ENCODE results near the gene SH3GL3.

SH3GL3 gene, protein sequence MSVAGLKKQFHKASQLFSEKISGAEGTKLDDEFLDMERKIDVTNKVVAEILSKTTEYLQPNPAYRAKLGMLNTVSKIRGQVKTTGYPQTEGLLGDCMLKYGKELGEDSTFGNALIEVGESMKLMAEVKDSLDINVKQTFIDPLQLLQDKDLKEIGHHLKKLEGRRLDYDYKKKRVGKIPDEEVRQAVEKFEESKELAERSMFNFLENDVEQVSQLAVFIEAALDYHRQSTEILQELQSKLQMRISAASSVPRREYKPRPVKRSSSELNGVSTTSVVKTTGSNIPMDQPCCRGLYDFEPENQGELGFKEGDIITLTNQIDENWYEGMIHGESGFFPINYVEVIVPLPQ

DNA sequence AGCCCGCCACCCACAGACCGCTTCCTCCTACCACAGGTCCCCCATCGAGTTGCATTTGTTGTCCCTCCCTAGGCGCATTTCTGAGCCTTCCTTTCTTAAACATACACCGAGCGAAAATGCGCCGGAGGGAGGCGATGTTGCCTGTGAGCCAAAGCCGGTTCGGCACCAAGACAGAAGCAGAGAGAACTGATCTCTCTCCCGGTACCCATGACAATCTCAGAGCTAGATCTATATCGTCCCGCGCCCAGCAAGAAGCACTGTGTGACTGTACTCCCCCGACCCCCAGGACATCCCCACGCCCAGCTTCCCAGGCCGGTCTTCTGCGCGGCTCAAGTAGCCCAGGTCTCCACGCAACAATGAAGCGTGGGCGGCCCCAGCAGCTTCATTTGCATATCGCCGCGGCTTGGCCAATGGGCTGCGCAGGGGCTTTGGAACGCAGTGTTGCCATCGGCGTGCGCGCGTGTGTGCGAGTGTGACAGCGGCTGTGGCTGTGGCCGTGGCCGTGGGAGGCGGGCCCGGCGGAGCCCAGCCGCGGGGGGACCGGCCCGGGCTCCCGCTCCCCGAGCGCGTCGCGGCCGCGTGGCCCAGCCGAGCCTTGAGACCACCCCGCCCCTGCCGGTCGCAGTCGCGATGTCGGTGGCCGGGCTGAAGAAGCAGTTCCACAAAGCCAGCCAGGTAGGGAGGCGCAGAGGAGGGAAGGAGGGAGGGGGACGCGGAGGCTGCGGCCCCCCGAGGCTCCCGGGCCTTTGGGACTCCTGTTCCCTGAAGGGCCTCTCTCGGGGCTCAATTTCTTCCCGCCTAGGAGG is at the start of gene SH3GL3:
TSS of gene SH3GL3 (plus strand) at position 438 of the 806 bp plus-strand sequence. CDS start at position 631, 193 bp downstream.
- DNase-seq (ENCODE audit: low spot score): peak; percentile 46

DNA sequence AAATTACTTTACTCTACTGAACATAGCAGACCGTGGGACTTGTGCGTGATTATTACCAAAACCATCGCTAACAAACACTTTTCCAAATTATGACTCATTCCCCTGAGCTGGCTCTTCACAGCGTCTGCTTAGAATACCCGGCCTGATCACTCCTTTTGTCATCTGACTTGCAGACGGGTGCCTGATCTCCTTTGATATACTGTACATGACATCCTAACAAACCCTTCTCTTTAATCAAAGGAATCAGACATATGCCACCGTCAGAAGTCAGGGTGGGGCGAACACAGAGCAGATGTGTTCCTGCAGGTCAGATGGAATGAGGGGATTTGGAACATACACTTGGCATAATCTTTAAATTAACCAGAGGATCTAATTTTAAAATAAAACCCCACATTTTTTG is 48.5 kb upstream of the SH3GL3 start:
- DNase-seq (ENCODE audit: low spot score): no peak

DNA sequence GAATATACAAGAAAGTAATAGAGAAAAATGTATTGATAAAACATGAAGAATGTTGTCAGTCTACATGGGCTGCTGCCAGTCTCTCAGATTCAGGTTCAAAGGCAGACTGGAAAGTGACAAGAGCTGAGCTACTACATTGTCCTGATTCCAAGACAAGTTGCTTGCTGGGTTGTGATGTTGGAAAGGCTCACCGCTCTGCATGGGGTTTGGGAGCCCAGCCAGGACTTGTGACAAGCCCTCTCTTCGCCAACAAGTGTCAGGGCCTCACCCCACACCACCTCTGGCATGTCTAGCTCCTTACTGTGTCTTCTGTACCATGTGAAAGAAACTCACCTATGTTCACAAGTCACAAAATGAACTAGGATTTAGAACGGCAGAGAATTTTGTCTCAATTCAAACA is 43.0 kb upstream of the SH3GL3 start:
- no peak for DNase-seq (ENCODE audit: low spot score)

DNA sequence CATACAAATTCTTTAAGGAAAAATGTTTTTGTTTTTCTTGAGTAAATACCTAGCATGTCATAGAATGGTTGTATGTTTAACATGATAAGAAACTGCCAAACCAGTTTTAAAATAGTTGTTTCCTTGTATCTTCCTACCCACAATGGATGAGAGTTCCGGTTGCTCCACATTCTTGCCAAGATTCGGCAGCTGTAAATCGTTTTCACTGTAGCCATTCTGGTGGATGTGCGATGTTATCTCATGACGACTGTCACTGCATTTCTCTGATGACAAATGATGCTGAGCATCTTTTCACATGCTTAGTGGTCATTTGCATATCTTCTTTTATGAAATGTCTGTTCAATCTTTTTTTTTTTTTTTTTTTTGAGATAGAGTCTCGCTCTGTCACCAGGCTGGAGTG is 36.6 kb upstream of the SH3GL3 start:
- no peak for DNase-seq (ENCODE audit: low spot score)

DNA sequence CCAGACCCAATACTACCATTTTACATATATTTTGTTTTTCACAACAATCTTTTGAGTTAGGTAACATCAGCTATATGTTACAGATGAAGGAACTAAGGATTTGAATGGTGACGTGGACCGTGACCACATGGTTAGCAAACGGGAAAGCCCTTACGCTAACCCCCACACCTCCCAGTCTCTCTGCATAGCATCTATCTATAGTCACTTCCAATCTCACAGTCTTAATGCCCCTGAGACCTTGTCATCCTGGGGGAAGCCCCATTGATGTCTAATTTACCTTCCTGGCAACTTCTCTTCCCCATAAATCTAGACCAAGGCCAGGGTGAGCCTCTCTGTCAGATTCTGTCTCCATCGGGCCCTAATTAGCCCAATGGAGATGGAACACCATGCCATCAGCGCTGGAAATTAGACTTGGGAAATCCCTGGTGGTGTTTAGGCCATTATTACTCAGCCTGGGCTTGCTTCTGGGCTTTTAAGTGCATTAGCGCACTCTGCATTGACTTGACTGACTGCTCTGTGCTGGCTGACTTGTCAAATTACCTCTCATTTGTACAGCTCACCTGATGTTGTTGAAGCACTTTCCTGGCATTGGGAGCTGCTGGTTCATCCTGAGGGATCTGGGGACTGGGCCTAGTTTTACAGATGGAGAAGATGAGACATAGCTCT is 34.0 kb upstream of the SH3GL3 start:
- no peak for DNase-seq (ENCODE audit: low spot score)

DNA sequence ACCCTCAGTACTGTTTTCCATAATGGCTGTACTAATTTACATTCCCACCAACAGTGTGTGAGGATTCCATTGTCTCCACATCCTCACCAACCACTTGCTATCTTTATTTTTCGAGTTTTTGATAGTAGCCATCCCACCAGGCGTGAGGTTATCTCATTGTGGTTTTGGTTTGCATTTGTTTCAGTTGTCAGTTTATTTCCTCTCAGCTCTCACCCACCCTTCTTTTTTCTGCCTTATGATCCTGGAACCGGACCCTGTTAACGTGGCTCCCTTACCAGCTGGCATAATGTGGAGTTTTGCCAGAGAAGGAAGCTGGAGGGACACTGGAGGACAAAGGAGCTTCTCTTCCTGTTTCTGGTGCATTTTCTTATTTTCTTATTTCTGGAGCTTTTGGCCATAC is 25.1 kb upstream of the SH3GL3 start:
- DNase-seq (ENCODE audit: low spot score): no peak

DNA sequence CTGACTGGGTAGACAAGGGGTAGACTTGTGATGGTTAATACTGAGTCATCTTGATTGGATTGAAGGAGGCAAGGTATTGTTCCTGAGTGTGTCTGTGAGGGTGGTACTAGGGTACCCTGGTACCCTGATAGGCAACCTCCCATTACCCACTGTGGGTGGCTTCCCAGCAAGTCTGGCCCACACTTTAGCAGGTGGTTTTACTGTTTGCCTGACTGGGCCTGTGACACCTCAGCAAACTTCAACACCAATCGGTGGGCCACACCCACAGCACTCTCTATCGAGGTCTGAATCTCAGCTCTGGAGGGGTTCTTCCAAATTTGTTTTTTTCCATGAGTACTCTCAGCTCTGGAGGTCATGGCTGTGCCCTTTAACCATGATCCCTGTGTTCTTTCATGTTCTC is 24.6 kb upstream of the SH3GL3 start:
- no peak for DNase-seq (ENCODE audit: low spot score)

DNA sequence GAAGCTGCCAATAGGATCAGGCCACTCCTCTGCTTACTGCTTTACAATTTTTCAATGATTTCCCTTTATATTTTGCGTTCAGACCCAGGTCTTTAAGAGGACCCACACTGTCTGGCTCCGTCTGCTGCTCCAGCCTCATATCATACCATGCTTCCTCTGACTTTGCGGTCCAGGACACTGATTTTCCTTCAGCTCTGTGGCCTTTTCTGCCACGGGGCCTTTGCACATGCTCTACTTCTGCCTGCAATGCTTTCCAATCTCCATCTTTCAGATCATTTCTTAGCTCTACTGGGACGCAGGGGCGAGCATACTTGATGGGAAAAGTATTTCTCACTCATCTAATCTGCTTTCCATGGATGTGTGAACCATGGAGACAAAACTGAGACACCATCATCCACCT is 23.0 kb upstream of the SH3GL3 start:
- no peak for DNase-seq (ENCODE audit: low spot score)

DNA sequence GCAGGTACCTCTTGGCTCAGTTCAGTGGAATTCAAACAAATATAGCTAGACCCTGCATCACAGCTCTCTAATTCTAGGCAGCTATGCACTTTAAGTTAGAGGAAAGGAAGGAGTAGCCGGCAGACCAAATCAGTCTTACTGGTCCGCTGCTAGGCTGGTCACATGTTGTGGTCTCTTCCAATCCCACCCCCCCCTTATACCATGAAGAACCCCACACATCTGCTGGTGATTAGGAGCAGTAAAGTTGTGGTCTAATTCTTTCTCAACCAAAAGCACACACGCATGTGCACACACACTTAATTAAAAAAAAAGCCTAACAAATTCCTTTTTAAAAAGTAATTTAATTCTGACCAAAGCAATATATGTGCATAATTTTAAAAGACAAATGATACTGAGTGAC is 16.7 kb upstream of the SH3GL3 start:
- DNase-seq (ENCODE audit: low spot score): no peak

DNA sequence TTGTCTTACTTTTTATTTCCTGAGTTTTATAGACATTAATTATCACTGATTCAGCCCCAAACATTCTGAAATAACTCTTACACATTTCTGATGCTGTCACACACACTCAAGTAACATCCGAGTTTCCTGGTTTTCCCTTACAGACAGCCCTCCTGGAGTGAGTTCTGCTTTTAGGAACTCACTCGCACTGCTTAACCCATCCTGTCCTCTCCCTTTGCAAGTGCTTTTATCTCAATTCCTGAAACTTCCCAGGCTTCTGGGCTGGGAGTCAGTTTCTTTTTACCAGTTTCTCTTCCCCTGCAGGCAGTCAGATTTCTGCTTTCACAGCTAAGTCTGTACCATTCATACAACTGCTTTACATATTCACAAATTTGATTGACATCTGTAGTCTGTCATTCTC is 15.6 kb upstream of the SH3GL3 start:
- DNase-seq (ENCODE audit: low spot score): no peak

DNA sequence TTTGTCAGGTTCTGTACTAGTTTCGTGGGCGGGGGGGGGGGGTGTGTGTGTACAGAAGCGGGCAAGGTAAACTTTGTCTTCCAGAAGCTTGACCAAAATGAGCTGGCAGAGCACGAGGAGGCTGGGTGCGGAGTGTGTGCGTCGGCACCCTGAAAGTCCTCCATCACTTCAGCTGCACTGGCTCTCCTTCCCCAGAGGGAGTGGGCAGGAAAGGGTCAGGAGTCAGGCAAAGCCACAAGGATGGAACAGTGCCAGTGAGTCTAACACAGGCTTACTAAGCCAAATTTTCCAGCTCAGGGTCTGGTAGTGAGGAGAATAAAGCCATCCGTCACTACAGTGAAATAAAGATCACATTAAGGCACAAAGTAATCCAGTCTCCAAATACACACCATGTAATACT is 11.9 kb upstream of the SH3GL3 start:
- DNase-seq (ENCODE audit: low spot score): no peak

DNA sequence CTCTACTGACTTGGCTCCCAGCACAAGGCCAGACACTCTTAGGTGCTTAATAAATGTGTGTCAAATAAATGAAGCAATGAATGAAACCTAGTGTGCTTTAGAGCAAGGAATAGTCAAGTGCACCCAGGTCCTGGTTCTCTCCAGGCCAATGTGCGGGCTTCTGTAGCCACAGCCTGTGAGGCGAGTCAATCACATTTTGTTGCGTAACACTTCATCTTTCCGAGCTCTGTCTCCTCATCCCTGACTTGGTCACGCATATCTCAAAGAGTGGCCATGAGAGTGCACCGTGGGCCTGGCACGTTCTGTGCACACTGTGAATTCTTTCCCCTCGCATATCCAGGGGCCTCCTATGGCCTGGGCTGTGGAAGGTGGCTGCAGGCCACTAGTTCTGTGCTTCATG is 11.4 kb upstream of the SH3GL3 start:
- DNase-seq (ENCODE audit: low spot score): no peak

DNA sequence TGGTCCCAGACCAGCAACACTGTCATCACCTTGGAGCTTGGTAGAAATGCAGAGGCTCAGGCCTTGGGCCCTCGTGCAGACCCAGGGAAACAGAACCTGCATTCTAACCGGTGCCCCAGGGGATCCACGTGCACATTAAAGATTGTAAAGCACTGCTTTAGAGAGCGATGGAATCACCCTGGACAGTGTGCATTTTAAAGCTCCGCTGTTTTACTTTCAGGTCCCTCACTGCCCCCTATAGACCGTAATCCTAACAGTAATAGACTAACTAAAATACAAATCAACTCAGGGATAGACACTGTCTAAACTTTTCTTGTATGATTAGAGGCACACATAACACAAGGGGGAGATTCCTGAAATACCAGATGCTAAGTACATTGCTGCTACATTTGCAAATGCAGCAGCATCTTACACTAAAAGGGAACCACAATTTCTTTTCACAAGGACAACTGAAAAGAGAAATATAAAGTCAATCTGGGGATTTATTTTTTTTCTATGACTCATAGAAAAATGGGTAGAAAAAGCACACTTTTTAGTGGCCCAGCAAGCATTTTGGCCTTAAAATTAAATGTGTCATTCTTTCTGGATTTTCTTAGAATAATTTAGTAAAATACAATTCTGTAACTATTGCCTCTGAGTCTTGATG is 10.5 kb upstream of the SH3GL3 start:
- DNase-seq (ENCODE audit: low spot score): peak; percentile 4

DNA sequence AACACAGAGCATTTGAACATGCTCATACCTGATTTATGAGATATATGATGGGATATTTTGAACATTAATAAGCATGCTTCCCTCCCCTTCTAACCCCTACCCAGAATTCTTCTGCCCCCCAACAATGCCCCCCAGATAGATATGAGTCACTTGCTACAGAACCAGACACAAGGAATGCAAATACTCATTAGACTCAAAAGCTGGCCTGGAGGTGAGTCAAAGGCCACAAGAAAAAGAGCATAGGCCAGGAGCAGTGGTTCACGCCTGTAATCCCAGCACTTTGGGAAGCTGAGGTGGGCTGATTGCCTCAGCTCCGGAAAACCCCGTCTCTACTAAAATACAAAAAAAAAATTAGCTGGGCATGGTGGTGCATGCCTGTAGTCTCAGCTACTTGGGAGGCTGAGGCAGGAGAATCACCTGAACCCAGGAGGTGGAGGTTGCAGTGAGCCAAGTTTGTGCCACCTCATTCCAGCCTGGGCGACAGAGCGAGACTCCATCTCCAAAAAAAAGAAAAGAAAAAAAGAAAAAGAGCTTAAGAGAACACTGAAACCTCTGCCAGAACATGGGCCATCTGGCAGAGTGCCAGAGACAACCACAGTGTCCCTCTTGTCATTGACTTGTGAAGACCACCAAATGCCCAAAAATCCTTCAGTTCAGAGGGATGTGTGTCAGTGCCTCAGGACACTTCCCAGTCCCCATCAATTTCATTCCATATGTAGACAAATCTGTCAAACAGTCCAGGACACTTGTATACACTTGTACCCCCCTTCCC is 3.9 kb upstream of the SH3GL3 start:
- no peak for DNase-seq (ENCODE audit: low spot score)

DNA sequence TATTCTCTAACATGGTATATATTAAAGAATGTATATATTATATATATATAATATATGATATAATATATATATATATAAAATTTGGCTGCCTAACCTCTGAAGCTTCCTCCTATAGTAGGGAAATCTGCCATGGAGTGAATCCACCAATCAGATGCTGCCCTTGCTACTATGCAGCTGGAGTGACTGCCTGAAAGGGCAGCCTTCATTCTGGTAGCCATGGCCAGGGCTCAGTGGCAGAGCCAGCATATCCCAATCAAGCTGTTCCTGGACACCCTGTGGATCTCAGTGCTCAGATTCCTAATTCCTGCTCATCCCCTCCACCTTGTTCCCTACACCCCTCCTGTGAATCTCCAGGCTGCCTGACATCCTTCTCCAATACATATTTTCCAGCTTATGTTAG is 2.2 kb upstream of the SH3GL3 start:
- no peak for DNase-seq (ENCODE audit: low spot score)

DNA sequence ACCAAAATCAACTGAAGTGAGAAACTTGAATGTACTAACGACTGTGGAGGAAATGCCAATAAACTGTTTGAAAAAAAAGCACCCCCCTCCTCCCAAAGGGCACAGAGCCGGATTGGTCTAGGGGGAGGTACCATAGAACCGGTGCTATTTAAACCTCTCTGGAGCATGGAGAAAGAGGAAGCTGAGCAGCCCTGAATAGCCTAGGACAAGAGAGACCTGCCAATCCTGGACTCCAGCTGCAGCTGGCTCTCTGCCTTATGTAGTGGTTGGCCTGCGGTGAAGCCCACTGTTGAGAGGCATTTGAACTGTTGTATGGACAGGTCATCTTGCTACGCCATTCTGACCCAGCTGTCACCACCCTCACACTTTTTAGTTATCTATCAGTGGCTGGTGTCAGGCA is 1.5 kb upstream of the SH3GL3 start:
- DNase-seq (ENCODE audit: low spot score): no peak

DNA sequence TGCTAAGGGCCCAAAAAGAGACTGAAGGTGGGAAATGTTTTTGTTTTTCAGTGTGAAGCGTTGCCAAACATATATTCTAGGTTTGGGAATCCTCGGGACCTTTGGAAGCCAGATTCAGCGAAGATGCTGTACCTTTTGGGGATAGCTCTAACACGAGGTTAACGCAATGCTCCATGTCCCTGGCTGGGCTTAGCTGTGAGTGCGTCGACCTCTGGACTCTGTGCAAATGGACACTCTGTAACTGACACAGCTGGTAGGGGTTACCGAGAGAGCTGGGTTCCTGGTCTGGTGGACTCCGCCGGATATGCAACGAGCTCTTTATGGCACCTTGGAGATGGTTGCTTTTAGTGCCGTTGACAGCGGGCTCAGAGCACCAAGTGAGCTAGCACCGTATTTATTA is 724 bp upstream of the SH3GL3 start:
- DNase-seq (ENCODE audit: low spot score): no peak

DNA sequence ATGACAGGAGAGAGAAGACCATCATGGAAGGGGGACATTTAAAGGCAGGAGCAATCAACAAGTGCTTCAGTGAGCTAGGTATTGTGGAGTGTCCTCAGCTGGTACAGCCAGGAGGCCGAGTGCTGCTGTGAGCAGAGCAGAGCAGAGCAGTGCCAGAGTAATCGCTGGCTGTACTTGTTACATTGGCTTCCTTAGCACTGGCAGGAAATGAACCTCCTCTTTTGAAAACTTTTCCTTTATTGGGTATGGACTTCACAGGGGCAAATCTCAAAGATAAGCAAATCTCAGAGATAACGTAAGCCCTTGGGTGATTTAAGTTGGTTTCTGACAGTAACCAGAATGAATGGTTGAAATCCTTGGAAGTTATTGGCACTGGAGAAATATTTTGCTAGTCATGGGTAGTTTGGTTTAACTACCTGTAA is 2.1 kb downstream of the SH3GL3 start:
- no peak for DNase-seq (ENCODE audit: low spot score)

DNA sequence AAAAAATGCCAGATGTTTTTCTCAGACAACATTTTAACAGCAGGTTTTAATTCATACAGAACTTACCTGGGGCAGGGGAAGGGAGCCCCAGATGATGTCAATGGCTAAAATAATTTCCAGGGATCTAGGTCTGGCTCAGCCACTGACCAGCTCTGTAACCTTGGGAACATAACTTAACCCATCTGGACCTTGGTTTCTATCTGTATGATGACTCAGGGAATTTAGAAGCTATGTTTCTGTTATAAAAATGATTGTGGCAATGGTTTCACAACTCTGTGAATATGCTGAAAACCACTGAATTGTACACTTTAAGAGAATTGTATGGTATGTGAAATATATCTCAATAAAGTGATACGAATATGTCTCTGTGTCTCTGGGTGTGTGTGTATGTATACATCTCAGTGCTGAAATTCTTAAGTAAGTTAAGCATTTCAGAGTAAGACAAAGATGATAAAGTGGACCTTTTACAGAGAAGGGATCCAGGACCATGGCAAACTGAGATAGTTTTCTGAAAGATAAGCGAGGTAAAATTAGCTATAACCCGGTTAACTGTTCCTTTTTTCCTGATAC is 2.9 kb downstream of the SH3GL3 start:
- DNase-seq (ENCODE audit: low spot score): no peak

DNA sequence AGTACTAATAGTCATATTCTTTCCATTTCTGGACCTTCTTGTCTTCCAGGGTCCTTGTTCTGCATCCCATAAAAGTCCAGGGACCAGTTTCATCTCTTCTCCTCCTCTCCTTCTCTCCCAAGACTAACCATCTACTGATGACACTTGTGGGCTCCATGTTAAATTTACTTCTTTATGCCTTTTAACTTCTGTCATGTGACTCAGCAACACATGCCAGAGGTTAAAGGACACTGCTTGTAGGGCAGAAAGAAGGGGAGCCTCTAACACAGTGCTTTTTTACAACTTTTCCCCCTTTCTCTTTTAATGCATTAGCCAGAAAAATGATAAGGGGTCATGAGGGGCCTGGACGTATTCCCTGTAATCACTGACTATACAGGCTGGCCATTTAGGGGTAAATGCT is 10.0 kb downstream of the SH3GL3 start:
- DNase-seq (ENCODE audit: low spot score): no peak

DNA sequence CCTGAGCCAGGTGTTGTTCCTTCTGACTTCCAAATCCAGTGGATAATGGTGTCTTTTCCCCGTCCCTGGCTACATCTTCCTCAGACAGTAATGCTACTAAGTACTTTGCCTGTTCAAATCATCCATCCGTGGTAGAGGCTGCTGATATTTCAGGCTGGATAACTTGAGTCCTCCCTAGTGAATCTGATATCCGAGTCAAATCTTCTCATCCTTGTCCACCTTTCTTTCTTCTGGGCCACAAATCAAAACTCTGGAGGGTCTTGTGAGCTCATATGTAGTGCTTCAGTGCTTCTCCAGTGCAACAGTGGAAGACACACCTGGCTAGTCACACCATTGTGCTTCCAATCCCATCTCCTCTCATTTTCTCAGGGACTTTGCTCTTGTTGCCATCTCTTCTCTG is 11.2 kb downstream of the SH3GL3 start:
- no peak for DNase-seq (ENCODE audit: low spot score)
